Spleen (tissue), 7 donors: ENCODE results near the gene CYP4F3.

Experiments used
- POLR2AphosphoS5 ChIP-seq, 3 donors: sonication (generic); formaldehyde crosslinking; IDR thresholded peaks; one replicate each; pipeline ENCODE4 v1.5.1; 2017; ENCODE audit warnings: antibody characterized with exemption in 3 of 3
- TF ChIP-seq, protein P1 (sequence below), 11 experiments: fragments of 200-600 bp in 7 of 11; fragments of 450-650 bp in 4 of 11; sonication (generic) in 4 of 11; IDR thresholded peaks in 8 of 11; conservative IDR thresholded peaks in 3 of 11; 1 replicate in 7 of 11; 2 replicates in 4 of 11; pipeline versions ENCODE4 v1.4.0 to v1.8.0; 2016 to 2021; ENCODE audit warnings: antibody characterized with exemption in 11 of 11, inconsistent platforms in 4 of 11, mild to moderate bottlenecking in 1 of 11
- donor health status: DM: no; HTN: no; CAD: no; lungs with moderate emphysema.
- donor health status: DM: no; HTN: no; CAD: no.
- donor health status: DM: no; HTN: no; CAD: no.

DNA sequence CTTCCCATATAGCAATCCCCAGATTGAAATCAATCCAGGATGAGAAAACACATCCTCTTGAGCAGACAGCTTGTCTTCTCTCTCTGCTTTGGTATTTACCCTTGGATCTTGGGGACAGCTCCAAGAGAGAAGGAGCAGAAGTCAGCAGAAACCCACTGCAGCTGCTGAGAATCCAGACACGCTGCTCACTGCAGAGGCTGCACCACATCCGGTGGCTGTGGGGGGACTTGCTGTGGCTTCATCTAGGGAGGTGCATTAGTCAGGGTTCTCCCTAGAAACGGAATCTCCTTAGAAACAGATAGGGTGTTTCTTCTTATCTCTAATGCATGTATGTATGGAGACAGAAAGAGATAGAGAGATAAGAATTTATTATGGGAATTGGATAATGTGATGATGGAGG is 34.9 kb downstream of the CYP4F3 start:
- TF ChIP-seq, protein P1, sequence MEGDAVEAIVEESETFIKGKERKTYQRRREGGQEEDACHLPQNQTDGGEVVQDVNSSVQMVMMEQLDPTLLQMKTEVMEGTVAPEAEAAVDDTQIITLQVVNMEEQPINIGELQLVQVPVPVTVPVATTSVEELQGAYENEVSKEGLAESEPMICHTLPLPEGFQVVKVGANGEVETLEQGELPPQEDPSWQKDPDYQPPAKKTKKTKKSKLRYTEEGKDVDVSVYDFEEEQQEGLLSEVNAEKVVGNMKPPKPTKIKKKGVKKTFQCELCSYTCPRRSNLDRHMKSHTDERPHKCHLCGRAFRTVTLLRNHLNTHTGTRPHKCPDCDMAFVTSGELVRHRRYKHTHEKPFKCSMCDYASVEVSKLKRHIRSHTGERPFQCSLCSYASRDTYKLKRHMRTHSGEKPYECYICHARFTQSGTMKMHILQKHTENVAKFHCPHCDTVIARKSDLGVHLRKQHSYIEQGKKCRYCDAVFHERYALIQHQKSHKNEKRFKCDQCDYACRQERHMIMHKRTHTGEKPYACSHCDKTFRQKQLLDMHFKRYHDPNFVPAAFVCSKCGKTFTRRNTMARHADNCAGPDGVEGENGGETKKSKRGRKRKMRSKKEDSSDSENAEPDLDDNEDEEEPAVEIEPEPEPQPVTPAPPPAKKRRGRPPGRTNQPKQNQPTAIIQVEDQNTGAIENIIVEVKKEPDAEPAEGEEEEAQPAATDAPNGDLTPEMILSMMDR (IDR thresholded peaks at IDR 0.05 in 8 of 11, conservative IDR thresholded peaks at IDR 0.05 in 3 of 11): no peak
- no peak for TF ChIP-seq POLR2AphosphoS5 (IDR thresholded peaks at IDR 0.05)
